CD4-positive, CD25-positive, alpha-beta regulatory T cell (primary cell): Measurements from ENCODE around the gene H2BK1. TPM values are rescaled to one million over a fixed set of nuclear protein-coding genes. Genes with fewer than 3 reads are reported as not detected.
A peak's percentile ranks its signal among the peaks of the same experiment; 100 is the strongest.

Experiments
- ATAC-seq, 2 donors: fragments of 150-1000 bp; cut with Tn5 transposase; one replicate each; pipeline ENCODE4 v1.10.0; 2021; ENCODE audit warnings: low read depth in 2 of 2, moderate number of reproducible peaks in 2 of 2, moderate library complexity in 1 of 2
- DNase-seq, 3 donors: peaks; one replicate each; pipeline versions ENCODE4 v3.0.0 to v3.0.0-alpha.2; 2012 to 2022; ENCODE audit warnings: mixed read lengths in 1 of 3
- H3K27ac ChIP-seq: one replicate; pipeline ENCODE4 v1.7.0; 2013; ENCODE audit warnings: mild to moderate bottlenecking, low read length; ENCODE audit not compliant: insufficient read depth, poor library complexity, severe bottlenecking
- H3K27me3 ChIP-seq: one replicate; pipeline ENCODE4 v1.7.0; 2013; ENCODE audit warnings: low read length; ENCODE audit not compliant: control insufficient read depth, insufficient read depth
- H3K36me3 ChIP-seq: one replicate; pipeline ENCODE4 v1.7.0; 2013; ENCODE audit warnings: mild to moderate bottlenecking, low read length, moderate library complexity; ENCODE audit not compliant: control insufficient read depth, insufficient read depth
- H3K4me1 ChIP-seq: 2 replicates; pipeline ENCODE4 v1.7.0; 2013; ENCODE audit warnings: mild to moderate bottlenecking, low read length; ENCODE audit not compliant: insufficient read depth, control insufficient read depth, poor library complexity, severe bottlenecking
- H3K4me3 ChIP-seq: one replicate; pipeline ENCODE4 v1.7.0; 2013; ENCODE audit warnings: low read depth, mild to moderate bottlenecking, low read length, moderate library complexity
- H3K9me3 ChIP-seq, 2 experiments: 1 replicate in 1 of 2; 2 replicates in 1 of 2; pipeline ENCODE4 v1.7.0; 2013; ENCODE audit warnings: low read length in 2 of 2, mild to moderate bottlenecking in 1 of 2, moderate library complexity in 1 of 2; ENCODE audit not compliant: control insufficient read depth in 2 of 2
- H3K27ac Mint-ChIP-seq, 3 donors: one replicate each; pipeline ENCODE4 v1.8.0; 2020 to 2022; ENCODE audit warnings: mild to moderate bottlenecking in 3 of 3, mixed read lengths in 3 of 3, moderate library complexity in 2 of 3
- H3K27me3 Mint-ChIP-seq: one replicate; pipeline ENCODE4 v1.8.0; 2022; ENCODE audit warnings: mild to moderate bottlenecking, mixed read lengths
- H3K36me3 Mint-ChIP-seq: one replicate; pipeline ENCODE4 v1.8.0; 2020; ENCODE audit warnings: mixed read lengths
- H3K4me1 Mint-ChIP-seq, 4 donors: one replicate each; pipeline ENCODE4 v1.8.0; 2020 to 2022; ENCODE audit warnings: mixed read lengths in 4 of 4, mild to moderate bottlenecking in 1 of 4
- H3K4me3 Mint-ChIP-seq, 4 donors: one replicate each; pipeline ENCODE4 v1.8.0; 2020 to 2022; ENCODE audit warnings: mild to moderate bottlenecking in 4 of 4, mixed read lengths in 4 of 4, moderate library complexity in 3 of 4
- H3K9me3 Mint-ChIP-seq, 7 donors: one replicate each; pipeline ENCODE4 v1.8.0; 2020 to 2022; ENCODE audit warnings: mixed read lengths in 7 of 7, mild to moderate bottlenecking in 3 of 7, moderate library complexity in 2 of 7
- polyA plus RNA-seq, 4 donors: library from polyadenylated mRNA; unstranded; fragments of 300-500 nt; fragmentation: Illumina TruSeq; gene quantifications; one replicate each; pipeline ENCODE4 v1.2.3, GENCODE V29; 2021
- total RNA-seq: library from RNA; stranded (reverse); gene quantifications from one replicate; pipeline ENCODE4 v1.2.3, GENCODE V29; 2022

H2BK1 gene
- total and polyA plus RNA-seq, 5 donors from 2014 or later: 3.8 TPM; not detected in 4

GRCh38 chr7:151193203-151193978, 16.9 kb downstream of the H2BK1 start:
- Histone ChIP-seq H3K9me3 (no peaks in the 10 kb centered on the region), H3K36me3 (no peaks in the 10 kb centered on the region), H3K4me1 (no peaks in the 10 kb centered on the region), H3K27me3 (peaks cover 2% of the 10 kb centered on the region), H3K27ac (no peak overlapping the region), H3K4me3 (no peak overlapping the region)
- Mint-ChIP-seq H3K4me1 (no peaks in the 10 kb centered on the region), H3K27ac (peak overlapping the region in 1 of 3 donors; percentile 38), H3K27me3 (peaks cover 26% of the 10 kb centered on the region), H3K4me3 (no peak overlapping the region), H3K36me3 (no peaks in the 10 kb centered on the region), H3K9me3 (peaks cover 0 to 2% (median 0%) of the 10 kb centered on the region in 7 donors)
- ATAC-seq: no peak
- no peak for DNase-seq

GRCh38 chr7:151192002-151192539, 18.2 kb downstream of the H2BK1 start:
- Mint-ChIP-seq H3K27ac (no peak overlapping the region), H3K27me3 (peaks cover 26% of the 10 kb centered on the region), H3K4me3 (no peak overlapping the region), H3K36me3 (no peaks in the 10 kb centered on the region), H3K9me3 (peaks cover 0 to 2% (median 0%) of the 10 kb centered on the region in 7 donors), H3K4me1 (no peaks in the 10 kb centered on the region)
- DNase-seq (no peak), ATAC-seq (no peak)
- H3K27ac ChIP-seq: no peak overlapping the region
- peaks cover 2% of the 10 kb centered on the region for H3K27me3 ChIP-seq
- H3K36me3 ChIP-seq: no peaks in the 10 kb centered on the region
- no peaks in the 10 kb centered on the region for H3K9me3 ChIP-seq
- no peak overlapping the region for H3K4me3 ChIP-seq
- H3K4me1 ChIP-seq: no peaks in the 10 kb centered on the region

- H3K27ac Mint-ChIP-seq: no peak overlapping the region
Measured at GRCh38 chr7:151191544-151191943, 18.7 kb downstream of the H2BK1 start.

GRCh38 chr7:151189038-151189437, 21.2 kb downstream of the H2BK1 start:
- no peak overlapping the region for H3K4me3 ChIP-seq
- no peak overlapping the region for H3K27ac ChIP-seq
- H3K27me3 ChIP-seq: peaks cover 2% of the 10 kb centered on the region
- no peaks in the 10 kb centered on the region for H3K9me3 ChIP-seq
- no peaks in the 10 kb centered on the region for H3K4me1 Mint-ChIP-seq
- H3K27me3 Mint-ChIP-seq: peaks cover 14% of the 10 kb centered on the region
- DNase-seq: no peak
- no peak overlapping the region for H3K27ac Mint-ChIP-seq
- H3K4me3 Mint-ChIP-seq: no peak overlapping the region
- no peak for ATAC-seq
- H3K4me1 ChIP-seq: no peaks in the 10 kb centered on the region
- no peaks in the 10 kb centered on the region for H3K9me3 Mint-ChIP-seq
- H3K36me3 ChIP-seq: no peaks in the 10 kb centered on the region
- no peaks in the 10 kb centered on the region for H3K36me3 Mint-ChIP-seq

More at GRCh38 chr7:151191544-151191943, 18.7 kb downstream of the H2BK1 start:
- no peaks in the 10 kb centered on the region for H3K9me3 ChIP-seq
- H3K27me3 ChIP-seq: peaks cover 2% of the 10 kb centered on the region
- no peaks in the 10 kb centered on the region for H3K4me1 ChIP-seq
- Mint-ChIP-seq H3K36me3 (no peaks in the 10 kb centered on the region), H3K9me3 (peaks cover 0 to 2% (median 0%) of the 10 kb centered on the region in 7 donors), H3K4me1 (no peaks in the 10 kb centered on the region), H3K27me3 (peaks cover 26% of the 10 kb centered on the region), H3K4me3 (no peak overlapping the region)
- DNase-seq (no peak), ATAC-seq (no peak)
- H3K36me3 ChIP-seq: no peaks in the 10 kb centered on the region
- H3K4me3 ChIP-seq: no peak overlapping the region
- H3K27ac ChIP-seq: no peak overlapping the region

- no peak for ATAC-seq
- Mint-ChIP-seq H3K9me3 (no peaks in the 10 kb centered on the region), H3K4me1 (no peaks in the 10 kb centered on the region), H3K36me3 (no peaks in the 10 kb centered on the region), H3K4me3 (no peak overlapping the region), H3K27me3 (peaks cover 14% of the 10 kb centered on the region), H3K27ac (no peak overlapping the region)
- Histone ChIP-seq H3K27ac (no peak overlapping the region), H3K27me3 (peaks cover 2% of the 10 kb centered on the region), H3K36me3 (no peaks in the 10 kb centered on the region), H3K4me1 (no peaks in the 10 kb centered on the region), H3K9me3 (no peaks in the 10 kb centered on the region), H3K4me3 (no peak overlapping the region)
- no peak for DNase-seq
Measured at GRCh38 chr7:151188252-151188542, 22.1 kb downstream of the H2BK1 start.

- ATAC-seq: no peak
- H3K27ac ChIP-seq: no peak overlapping the region
- Mint-ChIP-seq H3K4me1 (no peaks in the 10 kb centered on the region), H3K27me3 (peaks cover 14% of the 10 kb centered on the region), H3K9me3 (no peaks in the 10 kb centered on the region), H3K27ac (no peak overlapping the region), H3K36me3 (no peaks in the 10 kb centered on the region), H3K4me3 (no peak overlapping the region)
- no peak for DNase-seq
- H3K4me3 ChIP-seq: no peak overlapping the region
- no peaks in the 10 kb centered on the region for H3K4me1 ChIP-seq
- no peaks in the 10 kb centered on the region for H3K36me3 ChIP-seq
- no peaks in the 10 kb centered on the region for H3K9me3 ChIP-seq
- H3K27me3 ChIP-seq: peaks cover 2% of the 10 kb centered on the region
Measured at GRCh38 chr7:151187409-151188251, 22.7 kb downstream of the H2BK1 start.

- Histone ChIP-seq H3K4me3 (no peak within 1 kb of the TSS), H3K9me3 (no peaks in the 10 kb centered on the region), H3K27me3 (peaks cover 2% of the 10 kb centered on the region), H3K27ac (no peak within 1 kb of the TSS), H3K36me3 (no peaks in the 10 kb centered on the region), H3K4me1 (no peaks in the 10 kb centered on the region)
- ATAC-seq: no peak
- Mint-ChIP-seq H3K9me3 (no peaks in the 10 kb centered on the region), H3K27me3 (peaks cover 14% of the 10 kb centered on the region), H3K4me3 (no peak within 1 kb of the TSS), H3K27ac (no peak within 1 kb of the TSS), H3K36me3 (no peaks in the 10 kb centered on the region), H3K4me1 (no peaks in the 10 kb centered on the region)
- no peak for DNase-seq
Measured at GRCh38 chr7:151186640-151187408, 23.5 kb downstream of the H2BK1 start, which contains the start of gene ASB10. TSS of gene ASB10 (minus strand) at chr7:151187250. CDS start at chr7:151187130, 120 bp downstream.
